Neural cell (in vitro differentiated cells): ENCODE results near the gene ICOSLG. TPM values are rescaled to one million over a fixed set of nuclear protein-coding genes. Genes with fewer than 3 reads are reported as not detected.
"Not testable (repeated sequence)": the region's sequence is repeated elsewhere in the genome, so short reads cannot be mapped to it uniquely, and the experiment has no call there.

Experiments
- H2AFZ ChIP-seq: fragments of 200-600, 300-800 bp; sonication (generic), shearing (Covaris generic); 2 replicates; pipeline ENCODE4 v1.6.0; 2014; ENCODE audit warnings: low read depth, mild to moderate bottlenecking, antibody characterized with exemption, low read length, moderate library complexity
- H3F3A ChIP-seq: fragments of 200-600 bp; shearing (Covaris generic); 2 replicates; pipeline ENCODE4 v1.6.1; 2016; ENCODE audit warnings: mild to moderate bottlenecking, moderate library complexity, mixed read lengths, antibody characterized with exemption, low read length; ENCODE audit not compliant: insufficient read depth, poor library complexity, severe bottlenecking
- H3K27ac ChIP-seq: fragments of 200-600, 300-800 bp; sonication (generic), shearing (Covaris generic); 2 replicates; pipeline ENCODE4 v1.5.1; 2014; ENCODE audit warnings: mild to moderate bottlenecking, low read length, moderate library complexity
- H3K27me3 ChIP-seq: fragments of 300-800, 200-600 bp; sonication (generic), shearing (Covaris generic); 2 replicates; pipeline ENCODE4 v1.6.0; 2014; ENCODE audit warnings: mild to moderate bottlenecking, low read depth, low read length, moderate library complexity; ENCODE audit not compliant: insufficient read depth
- H3K36me3 ChIP-seq: fragments of 300-800, 200-600 bp; sonication (generic), shearing (Covaris generic); 2 replicates; pipeline ENCODE4 v1.5.1; 2014; ENCODE audit warnings: mild to moderate bottlenecking, antibody characterized with exemption, low read length, moderate library complexity; ENCODE audit not compliant: insufficient read depth
- H3K4me2 ChIP-seq: fragments of 300-800, 200-600 bp; sonication (generic), shearing (Covaris generic); 2 replicates; pipeline ENCODE4 v1.6.0; 2014; ENCODE audit warnings: mild to moderate bottlenecking, low read length
- H3K4me3 ChIP-seq: fragments of 300-800, 200-600 bp; sonication (generic), shearing (Covaris generic); 2 replicates; pipeline ENCODE4 v1.5.1; 2014; ENCODE audit warnings: mild to moderate bottlenecking, low read length, moderate library complexity
- H3K79me2 ChIP-seq: fragments of 200-600 bp; shearing (Covaris generic); replicated peaks from 2 replicates; pipeline ENCODE4 v1.6.0; 2014; ENCODE audit warnings: mild to moderate bottlenecking, low read length, moderate library complexity; ENCODE audit not compliant: insufficient read depth
- H3K9ac ChIP-seq: fragments of 300-800, 200-600 bp; sonication (generic), shearing (Covaris generic); 2 replicates; pipeline ENCODE4 v1.6.1; 2016; ENCODE audit warnings: mild to moderate bottlenecking, low read length, mixed read lengths
- H3K9me2 ChIP-seq: fragments of 200-600 bp; shearing (Covaris generic); 2 replicates; pipeline ENCODE4 v1.6.1; 2016; ENCODE audit warnings: mild to moderate bottlenecking, low read length, mixed read lengths; ENCODE audit not compliant: insufficient read depth
- H3K9me3 ChIP-seq: fragments of 200-600, 300-800 bp; sonication (generic), shearing (Covaris generic); 2 replicates; pipeline ENCODE4 v1.6.1; 2016; ENCODE audit warnings: mild to moderate bottlenecking, mixed run types, low read length, moderate library complexity, mixed read lengths
- H4K20me1 ChIP-seq: fragments of 200-600 bp; shearing (Covaris generic); 2 replicates; pipeline ENCODE4 v1.6.1; 2016; ENCODE audit warnings: mild to moderate bottlenecking, mixed run types; ENCODE audit not compliant: insufficient read depth
- polyA plus RNA-seq: library from polyadenylated mRNA; depleted of rRNA; stranded (reverse); fragments of >200 nt; gene quantifications from 2 replicates; pipeline ENCODE4 v1.2.3, GENCODE V29; 2014

The ICOSLG gene
- polyA plus RNA-seq, 1 donor from 2014 or later, result not detected

GRCh38 chr21:44194888-44195287 lies 45.9 kb downstream of the ICOSLG start:
- H3K9ac ChIP-seq, H3F3A ChIP-seq, H3K36me3 ChIP-seq, H2AFZ ChIP-seq, H3K4me3 ChIP-seq, H3K9me3 ChIP-seq, H3K4me2 ChIP-seq, H3K9me2 ChIP-seq, H3K79me2 ChIP-seq, H3K27me3 ChIP-seq, H3K27ac ChIP-seq, H4K20me1 ChIP-seq: not testable (repeated sequence)

DNA sequence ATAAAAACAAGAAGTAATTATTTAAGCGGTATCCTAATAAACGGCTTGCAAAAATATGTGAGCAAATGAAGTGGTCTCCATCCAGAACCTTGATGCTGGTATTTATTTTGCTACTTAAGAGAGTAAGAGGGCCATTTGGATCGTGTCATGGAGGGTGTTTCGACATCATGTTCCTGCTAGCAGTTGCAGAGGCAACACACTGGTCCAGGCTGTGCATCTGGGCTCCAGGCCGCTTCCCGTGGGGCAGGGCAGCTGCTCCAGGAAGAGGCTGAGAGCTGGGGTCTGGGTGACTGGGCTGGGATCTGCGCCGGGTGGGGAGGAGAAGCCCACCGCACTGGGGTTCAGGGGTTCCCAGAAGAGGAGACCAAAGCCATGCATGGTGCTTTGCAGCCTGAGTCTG lies 46.3 kb downstream of the ICOSLG start:
- H3K79me2 ChIP-seq, H3K36me3 ChIP-seq, H3F3A ChIP-seq, H3K4me2 ChIP-seq, H4K20me1 ChIP-seq, H3K27ac ChIP-seq, H2AFZ ChIP-seq, H3K4me3 ChIP-seq, H3K9me2 ChIP-seq, H3K9ac ChIP-seq, H3K9me3 ChIP-seq, H3K27me3 ChIP-seq: not testable (repeated sequence)

- H3K9ac ChIP-seq, H3K4me3 ChIP-seq, H3F3A ChIP-seq, H3K27me3 ChIP-seq, H3K27ac ChIP-seq, H3K9me3 ChIP-seq, H3K4me2 ChIP-seq, H4K20me1 ChIP-seq, H3K79me2 ChIP-seq, H2AFZ ChIP-seq, H3K9me2 ChIP-seq, H3K36me3 ChIP-seq: not testable (repeated sequence)
These were observed 47.6 kb downstream of the ICOSLG start for GRCh38 chr21:44193108-44193507.

GRCh38 chr21:44190349-44191271 lies 50.1 kb downstream of the ICOSLG start:
- H3K4me3 ChIP-seq, H3K27ac ChIP-seq, H3K9ac ChIP-seq, H3K4me2 ChIP-seq, H3K9me2 ChIP-seq, H4K20me1 ChIP-seq, H3K9me3 ChIP-seq, H3F3A ChIP-seq, H2AFZ ChIP-seq, H3K36me3 ChIP-seq, H3K79me2 ChIP-seq, H3K27me3 ChIP-seq: not testable (repeated sequence)

GRCh38 chr21:44184862-44185261 lies 55.9 kb downstream of the ICOSLG start:
- not testable (repeated sequence) for H3K79me2 ChIP-seq, H3K9ac ChIP-seq, H3K27ac ChIP-seq, H3K4me3 ChIP-seq, H2AFZ ChIP-seq, H3K9me3 ChIP-seq, H3K27me3 ChIP-seq, H3K36me3 ChIP-seq, H3K4me2 ChIP-seq, H3F3A ChIP-seq, H4K20me1 ChIP-seq, H3K9me2 ChIP-seq

DNA sequence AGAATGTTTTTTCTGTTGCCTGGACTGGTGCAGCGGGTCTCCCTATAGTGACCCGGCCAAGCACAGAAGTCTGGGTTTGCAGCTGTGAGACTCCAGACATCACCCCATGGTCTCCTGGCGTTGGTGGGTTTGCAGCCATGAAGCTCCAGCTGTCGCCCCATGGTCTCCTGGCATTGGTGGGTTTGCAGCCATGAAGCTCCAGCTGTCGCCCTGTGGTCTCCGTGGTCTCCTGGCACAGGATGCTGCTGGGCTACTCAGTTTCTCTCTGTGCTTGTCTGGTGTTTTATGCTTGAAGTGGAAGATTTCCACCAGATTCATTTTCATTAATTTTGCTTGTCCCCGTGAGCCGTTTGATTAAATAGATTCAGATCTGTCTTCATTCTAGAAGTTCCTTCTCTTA lies 58.5 kb downstream of the ICOSLG start:
- not testable (repeated sequence) for H3K9me3 ChIP-seq, H2AFZ ChIP-seq, H3K9me2 ChIP-seq, H3F3A ChIP-seq, H3K4me2 ChIP-seq, H4K20me1 ChIP-seq, H3K27me3 ChIP-seq, H3K27ac ChIP-seq, H3K79me2 ChIP-seq, H3K9ac ChIP-seq, H3K36me3 ChIP-seq, H3K4me3 ChIP-seq

- not testable (repeated sequence) for H3K79me2 ChIP-seq, H3K27me3 ChIP-seq, H3K4me2 ChIP-seq, H3F3A ChIP-seq, H3K27ac ChIP-seq, H2AFZ ChIP-seq, H3K9ac ChIP-seq, H4K20me1 ChIP-seq, H3K9me2 ChIP-seq, H3K36me3 ChIP-seq, H3K9me3 ChIP-seq, H3K4me3 ChIP-seq
These were observed 59.2 kb downstream of the ICOSLG start for GRCh38 chr21:44181506-44181905.

DNA sequence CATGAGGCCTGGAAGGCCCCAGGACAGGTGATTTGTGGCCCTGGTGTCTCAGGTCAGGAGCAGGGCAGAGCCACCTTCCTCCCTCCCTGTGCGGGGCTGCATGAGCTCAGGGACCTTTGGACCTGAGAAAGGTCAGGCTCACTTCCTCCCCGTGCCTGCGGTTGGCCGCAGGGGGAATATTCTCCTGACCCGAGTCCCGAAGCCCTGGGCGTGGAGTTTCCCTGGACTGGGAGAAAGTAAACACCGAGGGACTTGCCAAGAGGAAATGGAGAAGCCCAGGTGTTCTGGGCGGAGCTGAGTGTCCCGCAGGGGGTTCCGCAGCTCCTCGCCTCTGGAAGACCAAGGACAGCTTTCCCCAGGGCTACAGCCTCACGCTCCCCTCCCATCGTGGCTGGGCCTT lies 64.6 kb downstream of the ICOSLG start:
- not testable (repeated sequence) for H2AFZ ChIP-seq, H3F3A ChIP-seq, H3K79me2 ChIP-seq, H4K20me1 ChIP-seq, H3K4me3 ChIP-seq, H3K9ac ChIP-seq, H3K27me3 ChIP-seq, H3K27ac ChIP-seq, H3K36me3 ChIP-seq, H3K9me2 ChIP-seq, H3K9me3 ChIP-seq, H3K4me2 ChIP-seq
